D341Med (cell line): ENCODE data around the gene SELP.

Source experiments
- DNase-seq: peaks from one replicate; pipeline ENCODE4 v3.0.0; 2012; ENCODE audit warnings: low spot score

The SELP gene

DNA sequence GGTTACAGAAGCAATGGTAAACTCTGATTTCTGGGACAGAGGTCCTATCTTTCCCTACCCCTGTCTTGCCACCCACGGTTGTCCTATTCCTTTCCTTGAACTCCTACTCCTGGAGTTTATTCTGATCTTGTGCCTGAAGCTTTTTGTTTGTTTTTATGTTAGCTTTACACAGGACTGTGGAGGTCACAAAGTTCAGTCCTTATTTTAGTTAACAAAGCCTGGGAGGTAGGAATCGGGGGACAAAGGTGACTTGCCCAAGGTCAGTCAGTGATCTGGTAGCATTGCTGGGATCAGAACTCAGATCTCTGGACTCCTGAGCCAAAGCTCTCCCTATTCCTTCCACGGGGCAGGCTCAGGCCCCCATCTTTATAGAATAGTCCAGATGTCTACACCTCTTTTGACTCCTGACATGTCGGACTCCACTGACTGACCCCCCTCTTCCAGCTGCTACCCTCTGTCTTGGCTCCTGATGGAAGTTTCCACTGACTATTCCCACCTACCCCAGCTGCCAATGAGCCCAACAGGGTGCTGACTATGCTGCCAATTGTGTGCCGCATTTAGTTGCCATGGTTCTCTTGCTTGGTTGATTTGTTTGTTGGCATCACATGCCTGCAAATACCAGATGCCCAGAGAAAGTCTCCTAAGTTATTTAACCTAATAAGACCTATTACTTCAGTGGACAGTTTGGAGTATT lies 53.5 kb downstream of the SELP start:
- no peak for DNase-seq

GRCh38 chr1:169574336-169574735 lies 55.6 kb downstream of the SELP start:
- no peak for DNase-seq

- no peak for DNase-seq
Observed at GRCh38 chr1:169572187-169572586, 57.7 kb downstream of the SELP start.

- no peak for DNase-seq
Observed at GRCh38 chr1:169571450-169571849, 58.5 kb downstream of the SELP start.

GRCh38 chr1:169570172-169570574 lies 59.8 kb downstream of the SELP start:
- DNase-seq: no peak

GRCh38 chr1:169568497-169568896 lies 61.4 kb downstream of the SELP start:
- no peak for DNase-seq

- no peak for DNase-seq
Observed at GRCh38 chr1:169565335-169566271, 64.3 kb downstream of the SELP start.

DNA sequence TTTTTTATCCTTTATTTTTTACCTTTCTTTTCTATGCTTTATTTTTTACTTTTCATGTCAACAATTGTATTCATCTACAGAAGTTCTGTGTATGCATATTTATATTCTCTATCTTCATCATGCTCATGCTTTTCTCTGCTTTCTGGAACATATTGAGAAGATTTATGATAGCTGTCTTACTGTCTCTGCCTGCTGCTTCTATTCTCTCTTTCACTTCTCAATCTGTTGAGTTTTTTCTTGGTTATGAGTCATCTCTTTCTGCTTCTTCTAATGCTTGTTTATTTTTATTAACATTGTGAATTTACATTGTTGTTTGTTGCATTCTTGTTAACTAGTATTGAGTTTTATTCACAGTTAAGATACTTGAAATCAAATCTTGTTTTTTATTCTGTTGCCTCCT lies 66.3 kb downstream of the SELP start:
- DNase-seq: no peak

- DNase-seq: no peak
Observed at GRCh38 chr1:169563019-169563615, 66.8 kb downstream of the SELP start.

DNA sequence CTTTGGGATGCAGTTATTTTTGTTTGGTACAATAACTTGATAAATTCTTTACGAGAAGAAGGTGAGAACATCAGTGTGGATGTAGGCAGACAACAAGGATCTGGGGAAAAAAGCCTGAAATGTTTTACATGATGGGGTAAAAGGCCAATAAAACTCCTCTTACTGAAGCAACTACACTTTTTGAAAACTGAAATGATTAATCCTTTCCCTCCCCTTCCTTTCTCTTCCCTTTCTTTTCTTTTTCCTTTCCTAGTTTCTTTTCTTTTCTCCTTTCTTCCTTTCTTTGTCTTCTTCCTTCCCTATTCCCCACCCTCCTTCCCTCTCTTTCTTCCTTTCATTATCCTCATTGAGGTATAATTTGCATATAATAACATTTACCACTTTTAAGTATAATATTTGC lies 68.2 kb downstream of the SELP start:
- DNase-seq: no peak

GRCh38 chr1:169557131-169557530 lies 72.8 kb downstream of the SELP start:
- no peak for DNase-seq

GRCh38 chr1:169550294-169550693 lies 79.6 kb downstream of the SELP start:
- peak; percentile 48 for DNase-seq

DNA sequence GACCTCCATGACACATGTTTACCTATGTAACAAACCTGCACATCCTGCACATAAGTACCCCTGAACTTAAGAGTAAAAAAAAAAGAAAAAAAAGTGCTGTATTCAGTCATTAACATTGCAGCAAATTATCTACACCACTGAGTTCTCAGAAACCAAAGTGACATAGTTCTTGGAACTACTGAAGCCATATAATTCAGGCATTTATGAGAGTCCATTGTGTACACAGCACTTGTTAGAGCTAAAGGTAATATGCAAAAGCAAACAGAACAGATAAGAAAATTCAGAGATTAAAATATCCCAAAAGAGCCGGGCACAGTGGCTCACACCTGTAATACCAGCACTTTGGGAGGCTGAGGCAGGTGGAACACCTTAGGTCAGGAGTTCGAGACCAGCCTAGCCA lies 81.6 kb downstream of the SELP start:
- DNase-seq: no peak

DNA sequence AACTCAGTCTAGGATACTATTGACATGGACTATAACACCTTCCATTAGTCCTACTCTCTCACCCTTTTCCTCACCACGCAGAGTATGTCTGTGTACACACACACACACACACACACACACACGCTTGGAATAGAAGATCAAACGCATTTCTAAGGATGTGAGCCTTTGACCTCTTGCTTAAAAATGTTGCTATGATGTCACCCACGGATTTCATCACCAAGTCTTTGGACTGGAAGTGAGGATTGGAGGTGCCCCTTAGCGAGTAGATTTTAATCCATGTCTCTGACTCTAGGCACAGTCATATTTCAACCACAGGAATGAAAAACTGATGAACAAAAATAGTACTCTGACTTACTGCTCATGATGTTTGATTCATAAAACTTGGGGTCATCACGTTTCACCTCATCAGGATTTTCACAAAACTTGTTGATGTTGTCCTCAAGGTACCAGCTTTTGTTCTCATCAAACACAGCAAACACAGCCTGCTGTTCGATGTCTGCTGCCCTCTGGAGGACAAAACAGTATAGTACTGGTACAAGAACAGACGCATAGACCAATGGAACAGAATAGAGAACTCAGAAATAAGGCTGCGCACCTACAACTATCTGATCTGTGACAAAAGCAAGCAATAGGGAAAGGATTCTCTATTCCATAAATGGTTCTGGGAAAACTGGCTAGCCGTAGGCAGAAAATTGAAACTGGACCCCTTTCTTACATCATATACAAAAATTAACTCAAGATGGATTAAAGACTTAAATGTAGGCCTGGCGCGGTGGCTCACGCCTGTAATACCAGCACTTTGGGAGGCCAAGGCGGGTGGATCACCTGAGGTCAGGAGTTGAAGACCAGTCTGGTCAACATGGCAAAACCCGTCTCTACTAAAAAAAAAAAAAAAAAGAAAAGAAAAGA lies 83.6 kb downstream of the SELP start:
- DNase-seq: peak; percentile 58

- no peak for DNase-seq
Observed at GRCh38 chr1:169545472-169545871, 84.5 kb downstream of the SELP start.

- DNase-seq: no peak
Observed at GRCh38 chr1:169538998-169539871, 90.7 kb downstream of the SELP start.
